Activated T-cell treated with anti-CD3 and anti-CD28 coated beads, Interleukin-2, amount 50 U/mL, for 24 hours (primary cell): Measurements from ENCODE around the gene PHF14.
"Not testable (repeated sequence)": the region's sequence is repeated elsewhere in the genome, so short reads cannot be mapped to it uniquely, and the experiment has no call there.

Source experiments
- DNase-seq: peaks from one replicate; pipeline ENCODE4 v3.0.0-alpha.2; 2020
- H3K27ac Mint-ChIP-seq: 2 replicates; pipeline ENCODE4 v1.8.0; 2020; ENCODE audit warnings: mild to moderate bottlenecking, mixed read lengths
- H3K27me3 Mint-ChIP-seq: 2 replicates; pipeline ENCODE4 v1.8.0; 2020; ENCODE audit warnings: mixed read lengths
- H3K36me3 Mint-ChIP-seq: 2 replicates; pipeline ENCODE4 v1.8.0; 2020; ENCODE audit warnings: low read depth, mixed read lengths
- H3K4me1 Mint-ChIP-seq: 2 replicates; pipeline ENCODE4 v1.8.0; 2020; ENCODE audit warnings: low read depth, mixed read lengths
- H3K4me3 Mint-ChIP-seq: 2 replicates; pipeline ENCODE4 v1.8.0; 2020; ENCODE audit warnings: mild to moderate bottlenecking, moderate library complexity, mixed read lengths
- H3K9me3 Mint-ChIP-seq: 2 replicates; pipeline ENCODE4 v1.8.0; 2020; ENCODE audit warnings: mixed read lengths

The PHF14 gene

GRCh38 chr7:10956528-10956927 lies 17.1 kb upstream of the PHF14 start:
- Mint-ChIP-seq H3K36me3 (no peaks in the 10 kb centered on the region), H3K27me3 (peaks cover 22% of the 10 kb centered on the region), H3K4me3 (no peak overlapping the region), H3K4me1 (no peaks in the 10 kb centered on the region), H3K9me3 (peaks cover 3% of the 10 kb centered on the region), H3K27ac (no peak overlapping the region)
- no peak for DNase-seq

- H3K36me3 Mint-ChIP-seq, H3K9me3 Mint-ChIP-seq, H3K4me1 Mint-ChIP-seq, H3K4me3 Mint-ChIP-seq, DNase-seq, H3K27ac Mint-ChIP-seq: not testable (repeated sequence)
- peaks cover 49% of the 10 kb centered on the region for H3K27me3 Mint-ChIP-seq
Measured at GRCh38 chr7:10960242-10960641, 13.4 kb upstream of the PHF14 start.

GRCh38 chr7:10965016-10965415 lies 8.7 kb upstream of the PHF14 start:
- DNase-seq, H3K9me3 Mint-ChIP-seq, H3K36me3 Mint-ChIP-seq, H3K27ac Mint-ChIP-seq, H3K4me3 Mint-ChIP-seq: not testable (repeated sequence)
- H3K27me3 Mint-ChIP-seq = peaks cover 58% of the 10 kb centered on the region
- H3K4me1 Mint-ChIP-seq = peaks cover 13% of the 10 kb centered on the region

- peaks cover 36% of the 10 kb centered on the region for H3K4me1 Mint-ChIP-seq
- no peak overlapping the region for H3K4me3 Mint-ChIP-seq
- H3K9me3 Mint-ChIP-seq = peaks cover 2% of the 10 kb centered on the region
- peaks cover 32% of the 10 kb centered on the region for H3K36me3 Mint-ChIP-seq
- H3K27me3 Mint-ChIP-seq = peaks cover 15% of the 10 kb centered on the region
- no peak for DNase-seq
- H3K27ac Mint-ChIP-seq = no peak overlapping the region
Measured at GRCh38 chr7:10972174-10972573, 1.5 kb upstream of the PHF14 start.

GRCh38 chr7:10973942-10974911 lies 555 bp downstream of the PHF14 start:
- H3K4me3 Mint-ChIP-seq = peak overlapping the region; percentile 93
- peaks cover 2% of the 10 kb centered on the region for H3K9me3 Mint-ChIP-seq
- DNase-seq = peak; percentile 51
- peaks cover 4% of the 10 kb centered on the region for H3K27me3 Mint-ChIP-seq
- H3K4me1 Mint-ChIP-seq = peaks cover 50% of the 10 kb centered on the region
- peak overlapping the region; percentile 97 for H3K27ac Mint-ChIP-seq
- peaks cover 49% of the 10 kb centered on the region for H3K36me3 Mint-ChIP-seq

- H3K27me3 Mint-ChIP-seq = no peaks in the 10 kb centered on the region
- peaks cover 67% of the 10 kb centered on the region for H3K4me1 Mint-ChIP-seq
- DNase-seq = no peak
- peaks cover 75% of the 10 kb centered on the region for H3K36me3 Mint-ChIP-seq
- peaks cover 2% of the 10 kb centered on the region for H3K9me3 Mint-ChIP-seq
- H3K4me3 Mint-ChIP-seq = peak overlapping the region; percentile 7
- no peak overlapping the region for H3K27ac Mint-ChIP-seq
Measured at GRCh38 chr7:10977113-10977512, 3.4 kb downstream of the PHF14 start.

- Mint-ChIP-seq H3K9me3 (no peaks in the 10 kb centered on the region), H3K4me3 (no peak overlapping the region), H3K27ac (no peak overlapping the region), H3K4me1 (peaks cover 62% of the 10 kb centered on the region), H3K27me3 (no peaks in the 10 kb centered on the region), H3K36me3 (peaks cover 82% of the 10 kb centered on the region)
- DNase-seq = no peak
Measured at GRCh38 chr7:10981317-10981716, 7.6 kb downstream of the PHF14 start.

- not testable (repeated sequence) for H3K9me3 Mint-ChIP-seq, H3K27me3 Mint-ChIP-seq, H3K27ac Mint-ChIP-seq, DNase-seq, H3K4me3 Mint-ChIP-seq, H3K4me1 Mint-ChIP-seq
- peaks cover 74% of the 10 kb centered on the region for H3K36me3 Mint-ChIP-seq
Measured at GRCh38 chr7:10990748-10991147, 17.1 kb downstream of the PHF14 start.

GRCh38 chr7:10995482-10996166 lies 22.0 kb downstream of the PHF14 start:
- H3K36me3 Mint-ChIP-seq = peaks cover 67% of the 10 kb centered on the region
- not testable (repeated sequence) for DNase-seq, H3K9me3 Mint-ChIP-seq, H3K4me3 Mint-ChIP-seq, H3K27ac Mint-ChIP-seq, H3K27me3 Mint-ChIP-seq
- H3K4me1 Mint-ChIP-seq = peaks cover 34% of the 10 kb centered on the region

- no peaks in the 10 kb centered on the region for H3K27me3 Mint-ChIP-seq
- H3K36me3 Mint-ChIP-seq = peaks cover 72% of the 10 kb centered on the region
- no peak for DNase-seq
- H3K4me3 Mint-ChIP-seq = no peak overlapping the region
- no peak overlapping the region for H3K27ac Mint-ChIP-seq
- peaks cover 47% of the 10 kb centered on the region for H3K4me1 Mint-ChIP-seq
- H3K9me3 Mint-ChIP-seq = peaks cover 4% of the 10 kb centered on the region
Measured at GRCh38 chr7:10998996-10999757, 25.5 kb downstream of the PHF14 start.

- H3K4me3 Mint-ChIP-seq = no peak overlapping the region
- no peak for DNase-seq
- peaks cover 32% of the 10 kb centered on the region for H3K4me1 Mint-ChIP-seq
- no peaks in the 10 kb centered on the region for H3K9me3 Mint-ChIP-seq
- H3K27ac Mint-ChIP-seq = no peak overlapping the region
- H3K36me3 Mint-ChIP-seq = peaks cover 71% of the 10 kb centered on the region
- no peaks in the 10 kb centered on the region for H3K27me3 Mint-ChIP-seq
Measured at GRCh38 chr7:11005202-11005601, 31.5 kb downstream of the PHF14 start.

GRCh38 chr7:11006291-11006690 lies 32.6 kb downstream of the PHF14 start:
- Mint-ChIP-seq H3K9me3 (no peaks in the 10 kb centered on the region), H3K4me1 (peaks cover 28% of the 10 kb centered on the region), H3K27ac (no peak overlapping the region), H3K4me3 (no peak overlapping the region), H3K27me3 (no peaks in the 10 kb centered on the region), H3K36me3 (peaks cover 66% of the 10 kb centered on the region)
- no peak for DNase-seq

- Mint-ChIP-seq H3K4me1 (peaks cover 32% of the 10 kb centered on the region), H3K9me3 (no peaks in the 10 kb centered on the region), H3K27me3 (no peaks in the 10 kb centered on the region), H3K27ac (no peak overlapping the region), H3K36me3 (peaks cover 62% of the 10 kb centered on the region), H3K4me3 (no peak overlapping the region)
- DNase-seq = no peak
Measured at GRCh38 chr7:11009631-11010030, 36.0 kb downstream of the PHF14 start.

- DNase-seq = no peak
- Mint-ChIP-seq H3K36me3 (peaks cover 84% of the 10 kb centered on the region), H3K4me1 (peaks cover 14% of the 10 kb centered on the region), H3K4me3 (no peak overlapping the region), H3K27ac (no peak overlapping the region), H3K27me3 (no peaks in the 10 kb centered on the region), H3K9me3 (no peaks in the 10 kb centered on the region)
Measured at GRCh38 chr7:11021468-11021867, 47.8 kb downstream of the PHF14 start.
